Stimulated activated CD4-positive, alpha-beta T cell treated with anti-CD3 and anti-CD28 coated beads, Interleukin-1b, Interleukin-23, amount 100 ng/mL, for 4 hours (primary cell): ENCODE data around the gene CLEC2L.

ENCODE experiments used
- DNase-seq, 2 donors: peaks; one replicate each; pipeline ENCODE4 v3.0.0-alpha.2; 2020; ENCODE audit warnings: low read depth in 2 of 2

Gene CLEC2L

DNA sequence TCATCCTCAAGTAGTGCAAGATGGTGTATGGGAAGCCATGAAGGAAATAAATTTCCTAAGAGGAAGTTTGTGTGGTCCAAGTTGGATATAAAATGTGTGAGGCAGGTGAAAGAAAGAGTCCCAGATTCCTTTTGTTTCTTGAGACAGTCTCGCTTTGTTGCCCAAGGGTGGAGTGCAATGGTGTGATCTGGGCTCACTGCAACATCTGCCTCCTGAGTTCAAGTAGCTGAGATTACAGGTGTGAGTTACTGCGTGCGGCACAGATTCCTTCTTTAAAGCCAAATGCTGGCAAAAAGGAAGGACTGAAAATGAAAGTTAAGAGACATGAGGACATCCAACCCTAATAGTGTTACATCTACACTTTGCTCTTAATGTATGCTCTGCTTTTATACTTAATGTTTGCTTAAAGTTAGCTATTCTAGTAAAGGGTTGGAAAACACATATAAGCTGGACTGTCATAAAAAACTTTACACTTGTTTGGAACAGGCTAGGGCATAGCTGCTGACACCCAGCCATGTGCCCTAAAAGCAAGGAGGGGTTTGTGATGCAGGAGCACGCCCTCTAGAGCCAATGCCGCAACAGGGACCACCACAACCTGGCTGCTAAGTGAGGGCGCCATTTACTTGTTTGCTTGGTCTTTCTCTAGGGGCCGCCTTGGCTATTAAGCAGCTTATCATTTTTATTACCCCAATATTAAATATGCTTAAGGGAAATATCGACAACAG lies 34.5 kb downstream of the CLEC2L start:
- DNase-seq: no peak

DNA sequence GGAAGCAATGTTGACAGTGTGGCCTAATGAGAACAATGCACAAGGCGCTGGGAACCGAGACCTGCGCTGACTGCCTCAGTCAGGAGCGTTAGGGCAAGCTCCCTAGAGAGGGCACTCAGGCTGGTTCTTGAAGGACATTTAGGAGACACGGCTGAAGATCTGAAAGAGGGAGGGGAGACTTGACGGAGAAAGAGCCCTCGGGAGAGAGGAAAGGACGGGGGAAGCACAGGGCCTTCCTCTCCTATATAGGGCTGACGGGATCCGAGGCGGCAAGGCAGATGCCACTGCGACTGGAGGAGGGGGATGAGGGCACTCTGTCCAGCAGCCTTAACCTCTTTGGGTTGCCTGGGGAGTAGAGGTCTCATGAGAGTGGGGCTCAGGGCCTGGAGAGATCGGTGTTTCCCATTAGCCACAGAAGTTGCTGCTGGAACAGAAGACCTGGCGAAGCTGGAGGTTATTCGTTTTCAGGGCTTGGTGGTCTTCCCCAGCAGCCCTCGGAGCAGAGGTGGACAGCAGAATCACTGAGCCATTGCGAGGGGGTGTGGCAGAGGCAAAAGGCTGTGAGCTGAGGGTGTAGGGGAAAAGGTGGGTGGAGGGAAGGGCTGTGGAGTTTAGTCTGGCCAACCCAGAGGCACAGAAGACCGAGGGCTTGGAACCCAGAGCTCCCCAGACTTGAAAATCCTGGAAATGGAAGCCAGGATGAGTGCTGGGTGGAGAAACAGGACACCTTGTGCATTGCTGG lies 36.0 kb downstream of the CLEC2L start:
- no peak for DNase-seq

GRCh38 chr7:139560199-139560598 lies 36.7 kb downstream of the CLEC2L start:
- DNase-seq: no peak

DNA sequence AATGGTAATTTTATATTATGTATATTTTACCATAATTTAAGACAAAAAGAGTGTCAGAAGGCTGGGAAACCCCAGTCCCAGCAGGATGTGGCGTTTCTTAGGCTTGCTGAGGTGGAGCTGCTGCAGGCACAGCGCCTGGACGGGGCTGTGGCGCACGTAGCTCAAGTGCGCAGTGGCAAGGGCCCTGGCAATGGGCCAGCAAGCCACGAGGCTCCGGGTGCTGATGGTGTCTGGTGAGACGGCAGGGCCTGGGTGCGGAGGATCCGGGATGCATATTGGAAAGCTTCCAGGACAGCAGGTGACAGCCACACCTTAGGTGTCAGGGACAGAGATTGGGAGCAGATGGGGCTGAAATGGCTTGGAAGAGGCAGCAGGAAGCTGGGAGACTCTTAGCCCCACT lies 37.2 kb downstream of the CLEC2L start:
- DNase-seq: no peak

DNA sequence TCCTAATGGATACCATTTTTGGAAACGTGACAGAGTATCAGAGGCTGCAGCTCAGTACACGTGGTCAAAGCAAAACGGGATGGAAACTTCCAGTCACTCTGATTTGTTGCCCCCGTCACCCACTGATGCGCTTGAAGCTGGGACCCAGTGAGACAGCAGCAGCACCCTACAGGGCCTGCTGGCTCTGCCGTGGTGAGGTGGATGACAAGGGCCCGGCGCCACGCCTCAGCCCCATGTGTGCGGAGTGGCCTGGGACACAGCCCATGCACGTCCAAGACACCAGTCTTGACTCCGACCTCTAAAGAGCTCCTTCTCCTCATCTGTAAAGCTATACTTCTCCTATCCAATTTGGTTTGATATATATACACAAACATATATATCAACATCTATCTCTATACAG lies 39.0 kb downstream of the CLEC2L start:
- no peak for DNase-seq

- DNase-seq: no peak
Observed at GRCh38 chr7:139562961-139563565, 39.6 kb downstream of the CLEC2L start.

GRCh38 chr7:139563856-139564255 lies 40.4 kb downstream of the CLEC2L start:
- DNase-seq: no peak

- DNase-seq: no peak
Observed at GRCh38 chr7:139566075-139566474, 42.6 kb downstream of the CLEC2L start.

GRCh38 chr7:139566736-139567646 lies 43.5 kb downstream of the CLEC2L start:
- DNase-seq: no peak

DNA sequence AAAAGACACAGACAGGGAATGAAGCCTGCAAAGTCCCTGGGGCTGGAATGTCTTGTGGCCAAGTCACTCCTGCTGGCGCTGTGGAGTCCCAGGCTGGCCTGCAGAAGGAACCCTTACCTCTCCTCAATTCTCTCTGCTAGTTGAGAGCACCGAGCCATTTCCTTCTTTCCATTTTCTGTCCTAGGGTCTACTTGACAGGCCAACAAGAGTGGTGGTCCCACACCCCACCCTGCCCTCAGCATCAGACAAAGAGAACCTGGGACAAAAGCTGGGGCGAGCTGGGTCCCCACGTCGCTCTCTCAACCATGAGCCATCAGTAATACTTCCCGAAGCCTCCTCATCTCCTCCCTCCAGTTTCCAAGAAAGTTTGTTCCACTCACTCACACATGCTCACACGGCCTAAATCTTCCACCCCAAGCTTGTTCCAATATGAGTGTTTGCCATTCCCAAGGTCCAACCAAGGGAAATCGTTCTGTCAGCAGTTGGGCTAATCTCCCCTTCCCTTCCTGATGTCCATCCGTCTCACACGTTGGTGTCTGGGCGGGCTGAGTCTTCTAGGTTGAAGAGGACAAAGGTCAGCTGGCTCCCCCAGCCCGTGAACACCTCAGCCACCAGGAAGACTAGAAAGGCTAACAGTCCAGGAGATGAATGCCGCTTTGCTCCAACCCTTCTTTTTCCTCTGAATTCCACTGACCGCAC lies 44.3 kb downstream of the CLEC2L start:
- no peak for DNase-seq

DNA sequence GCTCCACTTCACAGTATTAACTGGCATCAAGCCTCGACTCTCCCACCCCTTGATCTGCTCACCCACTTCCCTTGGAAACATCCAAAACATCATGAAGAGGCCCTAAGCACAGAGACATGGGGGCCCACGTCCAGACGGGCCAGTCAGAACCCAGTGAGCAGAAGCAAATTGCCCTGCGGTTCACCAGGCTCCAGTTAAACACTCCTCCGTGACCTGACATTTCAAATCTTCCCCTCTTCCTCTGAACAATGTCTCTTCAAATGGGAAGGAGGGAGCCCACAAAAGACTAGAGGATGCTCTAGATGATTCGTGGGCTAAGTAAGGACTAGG lies 44.8 kb downstream of the CLEC2L start:
- DNase-seq: no peak

DNA sequence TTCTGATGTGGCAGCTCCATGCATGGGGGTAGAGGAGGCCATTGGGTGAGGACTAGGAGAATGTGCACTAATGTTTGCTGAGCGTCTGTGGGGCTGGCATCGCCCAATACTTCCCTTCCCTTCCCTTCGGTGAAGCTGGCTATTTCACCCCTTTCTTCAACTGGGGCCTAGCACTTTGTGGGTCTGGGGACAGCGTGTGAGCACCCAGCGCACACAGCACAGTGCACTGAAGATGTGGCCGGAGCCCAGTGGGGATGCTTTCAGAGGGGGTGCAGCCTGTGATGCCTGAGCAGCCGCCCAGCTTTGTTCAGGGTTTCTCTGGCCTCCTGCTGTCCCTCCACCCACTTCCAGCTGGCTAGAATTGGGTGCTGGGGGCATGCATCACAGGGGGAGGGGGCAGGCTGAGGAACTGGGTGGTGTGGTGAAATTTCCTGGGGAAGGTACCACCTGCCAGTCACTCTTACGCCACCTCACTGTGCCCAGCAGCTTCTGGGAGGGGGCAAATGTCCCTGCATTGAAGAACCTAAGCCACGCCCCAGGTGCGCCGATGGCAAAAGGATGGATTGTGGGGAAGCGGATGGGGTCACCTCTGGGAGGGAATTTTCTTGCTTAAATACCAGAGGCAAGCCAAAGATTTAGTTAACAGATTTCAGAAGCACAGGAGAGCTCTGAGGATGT lies 45.5 kb downstream of the CLEC2L start:
- no peak for DNase-seq

DNA sequence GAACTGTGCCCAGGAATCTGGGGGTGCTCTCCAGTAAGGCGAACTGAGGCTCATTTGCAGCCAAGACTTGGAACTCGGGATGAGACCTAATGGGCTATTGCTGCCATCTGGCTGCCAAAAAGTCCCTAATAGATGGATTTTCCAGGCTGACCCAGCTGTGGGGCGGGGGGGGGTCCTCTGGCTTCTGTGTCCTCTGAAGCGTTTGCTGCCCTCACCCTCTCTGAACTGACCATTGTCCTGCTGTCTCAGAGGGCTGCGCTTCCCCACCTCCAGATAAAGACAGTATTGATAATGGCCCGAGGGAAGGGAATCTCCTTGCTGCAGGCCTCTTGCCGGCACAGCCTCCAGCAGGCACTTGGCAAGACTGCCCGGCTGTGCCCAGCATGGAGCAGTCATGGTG lies 46.6 kb downstream of the CLEC2L start:
- no peak for DNase-seq

DNA sequence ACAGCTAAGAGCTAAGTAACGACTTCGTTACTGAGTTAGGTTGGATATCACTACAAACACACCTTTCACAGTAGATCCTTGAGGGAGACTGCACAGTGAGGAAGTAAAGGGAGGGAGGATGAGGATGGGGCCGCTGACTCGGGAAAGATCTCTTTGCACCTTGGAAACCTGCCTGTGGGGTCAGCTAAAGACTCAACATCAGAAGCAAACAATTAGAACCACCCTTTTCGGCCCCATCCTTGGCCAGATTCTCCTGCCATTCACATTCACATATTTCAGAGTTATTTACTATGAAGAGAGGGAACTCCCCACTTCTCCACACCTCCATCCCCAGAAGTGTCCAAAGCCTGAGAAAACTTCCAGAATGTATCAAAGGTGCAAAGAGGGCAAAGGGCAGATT lies 47.1 kb downstream of the CLEC2L start:
- no peak for DNase-seq

DNA sequence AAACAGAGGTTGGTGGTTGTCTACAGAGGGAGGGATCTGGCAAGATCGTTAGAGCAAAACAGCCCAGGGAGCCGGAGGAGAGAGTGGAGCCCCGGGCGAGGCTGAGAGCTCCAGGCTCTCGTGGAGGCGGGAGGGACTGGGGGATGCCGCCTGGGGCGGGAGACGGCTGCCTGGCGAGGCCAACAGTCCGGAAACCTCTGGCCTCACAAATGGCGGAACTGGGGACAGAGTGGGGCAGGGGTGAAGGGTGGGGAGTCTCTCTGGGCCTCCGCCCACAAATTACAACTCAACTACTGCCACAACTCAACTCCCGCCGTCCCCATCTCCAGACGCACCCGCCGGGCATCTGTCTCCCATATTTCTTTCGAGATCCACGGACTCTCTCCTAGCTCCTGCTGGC lies 47.7 kb downstream of the CLEC2L start:
- no peak for DNase-seq

- DNase-seq: no peak
Observed at GRCh38 chr7:139571651-139572050, 48.2 kb downstream of the CLEC2L start.

GRCh38 chr7:139572071-139572470 lies 48.6 kb downstream of the CLEC2L start:
- DNase-seq: no peak

- no peak for DNase-seq
Observed at GRCh38 chr7:139572704-139573385, 49.4 kb downstream of the CLEC2L start.

DNA sequence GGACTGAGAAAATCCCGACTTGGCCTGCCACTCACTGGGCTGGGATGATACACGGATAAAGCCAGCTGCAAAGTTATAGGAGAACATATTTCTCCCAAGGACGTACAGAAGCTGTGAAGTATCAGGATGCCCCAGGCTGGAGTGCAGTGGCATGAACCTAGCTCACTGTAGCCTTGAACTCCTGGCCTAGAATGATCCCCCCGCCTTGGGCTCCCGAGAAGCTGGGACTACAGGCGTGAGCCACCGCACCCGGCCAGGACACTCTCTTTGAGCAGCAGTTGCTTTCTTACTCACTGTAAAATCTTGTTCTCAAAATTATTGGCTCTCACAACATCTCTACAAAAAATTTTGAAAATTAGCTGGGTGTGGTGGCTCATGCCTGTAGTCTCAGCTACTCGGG lies 50.4 kb downstream of the CLEC2L start:
- DNase-seq: no peak

DNA sequence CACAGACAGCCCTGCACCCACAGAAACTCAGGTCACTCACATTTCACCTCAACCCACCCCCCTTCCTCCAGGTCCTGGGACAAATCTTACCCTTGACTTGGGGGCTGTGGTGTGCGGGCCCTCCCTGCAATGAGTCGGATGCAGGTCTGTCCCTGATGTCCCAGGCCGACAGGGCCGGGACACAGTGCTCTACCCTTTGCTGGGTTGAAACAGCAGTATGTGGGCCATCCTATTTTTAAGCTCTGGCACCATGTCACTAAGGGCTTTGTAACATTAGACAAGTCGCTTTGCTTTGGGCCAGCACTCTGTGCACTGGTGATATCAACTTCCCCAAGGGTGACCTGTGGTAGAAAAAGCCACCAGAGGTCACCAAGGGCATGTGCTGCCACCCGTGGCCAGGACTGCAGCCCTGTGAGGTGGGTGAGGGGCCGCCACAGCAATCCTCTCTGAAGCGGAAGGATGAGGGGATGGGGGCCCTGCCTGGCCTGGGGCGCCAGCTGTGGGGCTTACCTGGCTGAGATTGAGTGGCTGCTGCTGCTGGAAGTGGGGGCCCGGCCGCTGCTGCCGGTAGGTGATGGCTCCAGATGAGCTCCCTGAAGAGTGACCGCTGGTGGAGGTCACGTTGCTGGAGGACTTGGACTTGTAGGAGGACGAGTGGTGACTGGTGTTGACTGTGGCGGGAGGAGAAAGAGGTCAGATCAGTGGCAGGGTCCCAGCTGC lies 51.3 kb downstream of the CLEC2L start:
- DNase-seq: no peak
